Kidney capillary endothelial cell (primary cell): ENCODE data around the gene FRS2.
A peak's percentile ranks its signal among the peaks of the same experiment; 100 is the strongest.
"Not testable (repeated sequence)": the region's sequence is repeated elsewhere in the genome, so short reads cannot be mapped to it uniquely, and the experiment has no call there.

Experiments
- DNase-seq: peaks from one replicate; pipeline ENCODE4 v3.0.0-alpha.2; 2018; ENCODE audit warnings: low spot score

FRS2 gene

GRCh38 chr12:69470189-69471075 lies at the start of gene FRS2:
FRS2 (plus strand) TSS chr12:69470388; CDS start chr12:69569031, 98,643 bp downstream.
- peak; percentile 81 for DNase-seq

- DNase-seq, result no peak
These were observed 48.6 kb upstream of the FRS2 start for GRCh38 chr12:69421548-69421947.

- DNase-seq, result no peak
These were observed 46.9 kb upstream of the FRS2 start for GRCh38 chr12:69423037-69423905.

- no peak for DNase-seq
These were observed 44.8 kb upstream of the FRS2 start for GRCh38 chr12:69425417-69425816.

- no peak for DNase-seq
These were observed 41.7 kb upstream of the FRS2 start for GRCh38 chr12:69428351-69429073.

- no peak for DNase-seq
These were observed 39.1 kb upstream of the FRS2 start for GRCh38 chr12:69430942-69431590.

GRCh38 chr12:69431591-69432222 lies 38.5 kb upstream of the FRS2 start:
- DNase-seq, result no peak

GRCh38 chr12:69433653-69434052 lies 36.5 kb upstream of the FRS2 start:
- DNase-seq, result no peak

GRCh38 chr12:69435644-69436043 lies 34.5 kb upstream of the FRS2 start:
- DNase-seq, result no peak

- DNase-seq, result no peak
These were observed 33.1 kb upstream of the FRS2 start for GRCh38 chr12:69437073-69437472.

GRCh38 chr12:69438539-69438938 lies 31.6 kb upstream of the FRS2 start:
- no peak for DNase-seq

GRCh38 chr12:69440016-69440415 lies 30.2 kb upstream of the FRS2 start:
- DNase-seq, result no peak

- DNase-seq, result no peak
These were observed 29.3 kb upstream of the FRS2 start for GRCh38 chr12:69440886-69441285.

GRCh38 chr12:69442894-69443293 lies 27.3 kb upstream of the FRS2 start:
- peak; percentile 50 for DNase-seq

GRCh38 chr12:69443916-69444315 lies 26.3 kb upstream of the FRS2 start:
- no peak for DNase-seq

- DNase-seq, result no peak
These were observed 22.3 kb upstream of the FRS2 start for GRCh38 chr12:69447892-69448291.

- not testable (repeated sequence) for DNase-seq
These were observed 17.5 kb upstream of the FRS2 start for GRCh38 chr12:69452598-69453132.

- no peak for DNase-seq
These were observed 13.9 kb upstream of the FRS2 start for GRCh38 chr12:69456239-69456638.

- DNase-seq, result no peak
These were observed 12.8 kb upstream of the FRS2 start for GRCh38 chr12:69457433-69457832.

- no peak for DNase-seq
These were observed 10.7 kb upstream of the FRS2 start for GRCh38 chr12:69459477-69459876.

- DNase-seq, result no peak
These were observed 5.8 kb upstream of the FRS2 start for GRCh38 chr12:69464428-69464827.
